PC-9 (cell line): ENCODE data around the gene ACER3. TPM values are rescaled to one million over a fixed set of nuclear protein-coding genes. Genes with fewer than 3 reads are reported as not detected.

Experiments used
- BruUV-seq: library from RNA; stranded (reverse); fragments of 400-500 nt; replicated peaks from 2 replicates; lab custom pipeline; 2021; lab: Mats Ljungman, UMichigan
- CTCF ChIA-PET: fragments of 300-600 bp; sonication (Branson Sonifier 250); formaldehyde crosslinking; loops from one replicate; lab custom pipeline; 2022; ENCODE audit warnings: antibody characterized with exemption; lab: Charles Lee
- POLR2A ChIA-PET: fragments of 300-600 bp; sonication (Branson Sonifier 250); formaldehyde crosslinking; loops from one replicate; lab custom pipeline; 2022; ENCODE audit warnings: antibody characterized with exemption; ENCODE audit not compliant: unreplicated experiment; lab: Charles Lee
- DNase-seq, 2 experiments: peaks; one replicate each; pipeline versions ENCODE4 v3.0.0 to v3.0.0-alpha.2; 2015 to 2022; ENCODE audit warnings: mixed read lengths in 1 of 2
- H2AFZ ChIP-seq: fragments of 200-600 bp; sonication (generic); 2 replicates; pipeline ENCODE4 v1.8.1; 2017; ENCODE audit warnings: antibody characterized with exemption
- H3F3A ChIP-seq: fragments of 200-600 bp; sonication (generic); 2 replicates; pipeline ENCODE4 v1.8.1; 2017; ENCODE audit warnings: antibody characterized with exemption, mild to moderate bottlenecking, low read depth; ENCODE audit not compliant: insufficient read depth
- H3K27ac ChIP-seq: fragments of 200-600 bp; sonication (generic); 2 replicates; pipeline ENCODE4 v1.6.1; 2016; ENCODE audit warnings: mixed run types
- H3K27me3 ChIP-seq: fragments of 200-600 bp; sonication (generic); 2 replicates; pipeline ENCODE4 v1.6.1; 2016; ENCODE audit warnings: low read depth, mixed run types; ENCODE audit not compliant: insufficient read depth
- H3K36me3 ChIP-seq: fragments of 200-600 bp; sonication (generic); 2 replicates; pipeline ENCODE4 v1.6.1; 2016; ENCODE audit warnings: low read depth, mixed run types
- H3K4me1 ChIP-seq: fragments of 200-600 bp; sonication (generic); replicated peaks from 2 replicates; pipeline ENCODE4 v1.6.1; 2016; ENCODE audit warnings: mixed run types; ENCODE audit not compliant: insufficient read depth
- H3K4me2 ChIP-seq: fragments of 200-600 bp; sonication (generic); 2 replicates; pipeline ENCODE4 v1.6.1; 2017; ENCODE audit warnings: mixed run types
- H3K4me3 ChIP-seq: fragments of 200-600 bp; sonication (generic); 2 replicates; pipeline ENCODE4 v1.6.1; 2016; ENCODE audit warnings: mixed run types
- H3K79me2 ChIP-seq: fragments of 200-600 bp; sonication (generic); 2 replicates; pipeline ENCODE4 v1.6.1; 2017; ENCODE audit warnings: low read depth, mixed run types
- H3K9me2 ChIP-seq: fragments of 200-600 bp; sonication (generic); 2 replicates; pipeline ENCODE4 v1.8.1; 2017; ENCODE audit warnings: mild to moderate bottlenecking; ENCODE audit not compliant: insufficient read depth
- H3K9me3 ChIP-seq: fragments of 200-600 bp; sonication (generic); 2 replicates; pipeline ENCODE4 v1.8.1; 2016; ENCODE audit warnings: low read depth; ENCODE audit not compliant: insufficient read depth
- H4K20me1 ChIP-seq: fragments of 200-600 bp; sonication (generic); 2 replicates; pipeline ENCODE4 v1.8.1; 2017; ENCODE audit not compliant: insufficient read depth
- CTCF ChIP-seq: fragments of 200-600 bp; sonication (generic); conservative IDR thresholded peaks from 2 replicates; pipeline ENCODE4 v1.6.1; 2017; ENCODE audit warnings: mixed run types, antibody characterized with exemption, mild to moderate bottlenecking, moderate library complexity
- EZH2 ChIP-seq: fragments of 200-600 bp; sonication (generic); IDR thresholded peaks from 2 replicates; pipeline ENCODE4 v1.8.0; 2017; ENCODE audit warnings: antibody characterized with exemption, low read depth
- intact Hi-C: fragments of 100-400 bp; cut with micrococcal nuclease; formaldehyde crosslinking; loops from one replicate; pipeline ENCODE4 v1.10.0; 2022; ENCODE audit not compliant: unreplicated experiment
- total RNA-seq: library from RNA; stranded (reverse); gene quantifications from 2 replicates; pipeline ENCODE4 v1.2.3, GENCODE V29; 2021

The ACER3 gene
- total RNA-seq, 1 experiment from 2014 or later: 21.3 TPM

GRCh38 chr11:76974179-76974891, 113.6 kb downstream of the ACER3 start:
- H3K4me3 ChIP-seq: no peak overlapping the region
- TF ChIP-seq EZH2 (no peak), CTCF (no peak)
- H4K20me1 ChIP-seq: no peaks in the 10 kb centered on the region
- H3K4me1 ChIP-seq: no peaks in the 10 kb centered on the region
- no peak for DNase-seq
- no peaks in the 10 kb centered on the region for H3K9me2 ChIP-seq
- no peaks in the 10 kb centered on the region for H3K79me2 ChIP-seq
- H3F3A ChIP-seq: no peaks in the 10 kb centered on the region
- no peaks in the 10 kb centered on the region for H3K27me3 ChIP-seq
- H3K9me3 ChIP-seq: no peaks in the 10 kb centered on the region; the same call in 1 of the 2 replicates
- H3K4me2 ChIP-seq: no peak overlapping the region
- H3K27ac ChIP-seq: no peak overlapping the region
- intact Hi-C loops: no loop called here
- no peak overlapping the region for H2AFZ ChIP-seq
- ChIA-PET POLR2A (no interaction called here), CTCF (no interaction called here)
- BruUV-seq: no TSS peak
- no peaks in the 10 kb centered on the region for H3K36me3 ChIP-seq

DNA sequence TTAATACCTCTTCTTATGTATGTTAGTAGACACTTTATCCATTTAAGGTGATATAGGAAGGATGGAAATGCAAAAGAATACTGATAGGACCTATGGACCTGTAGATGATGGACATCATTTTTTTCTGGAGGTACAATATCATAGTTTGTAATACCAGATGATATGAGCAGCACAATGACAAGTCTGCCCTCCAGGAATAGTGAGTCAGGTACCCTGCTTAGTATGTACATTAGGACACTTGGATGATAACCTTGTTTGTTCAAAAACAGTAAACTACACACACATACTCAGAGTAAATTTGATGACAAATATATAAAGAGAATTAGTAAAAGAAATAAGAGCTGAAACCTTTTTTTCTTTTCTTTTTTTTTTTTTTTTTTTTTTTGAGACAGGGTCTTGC, 114.8 kb downstream of the ACER3 start:
- Histone ChIP-seq H3K27ac (no peak overlapping the region), H3K9me2 (no peaks in the 10 kb centered on the region), H3K4me1 (no peaks in the 10 kb centered on the region), H3K27me3 (no peaks in the 10 kb centered on the region), H3K36me3 (no peaks in the 10 kb centered on the region), H4K20me1 (no peaks in the 10 kb centered on the region), H3K9me3 (no peaks in the 10 kb centered on the region; the same call in 1 of the 2 replicates), H2AFZ (no peak overlapping the region), H3K4me3 (no peak overlapping the region), H3F3A (no peaks in the 10 kb centered on the region; the same call in 1 of the 2 replicates), H3K79me2 (no peaks in the 10 kb centered on the region), H3K4me2 (no peak overlapping the region)
- intact Hi-C loops: no loop called here
- ChIA-PET POLR2A (no interaction called here), CTCF (interaction anchor here (0.6 kb wide), 1 partner anchor 60 kb away, joined by 3 read pairs; no protein-coding TSS in a partner anchor)
- TF ChIP-seq EZH2 (no peak), CTCF (no peak)
- BruUV-seq: no TSS peak
- DNase-seq: no peak

DNA sequence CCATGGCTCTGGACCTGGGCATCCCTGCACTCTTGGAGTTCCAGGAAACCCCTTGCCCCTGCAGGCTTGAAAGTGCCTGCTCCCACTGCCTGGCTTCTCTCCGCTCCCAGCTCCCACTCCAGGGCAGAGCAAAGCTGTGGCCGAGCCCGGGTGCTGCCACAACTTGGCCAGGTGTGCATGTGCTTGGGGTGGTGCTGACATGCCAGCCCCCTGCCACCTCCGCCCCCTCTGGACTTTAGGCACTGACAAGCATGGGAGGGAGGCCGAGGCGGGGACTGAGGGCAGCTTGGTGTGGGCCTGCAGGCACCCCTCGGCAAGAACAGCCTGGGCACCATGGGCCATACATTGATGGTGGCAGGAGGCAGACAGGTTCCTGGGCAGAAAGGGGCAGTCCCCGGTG, 117.1 kb downstream of the ACER3 start:
- no peak for DNase-seq
- Histone ChIP-seq H4K20me1 (no peaks in the 10 kb centered on the region), H3K27ac (no peak overlapping the region), H3K4me2 (no peak overlapping the region), H3K36me3 (no peaks in the 10 kb centered on the region), H3F3A (no peaks in the 10 kb centered on the region; the same call in 1 of the 2 replicates), H3K9me2 (no peaks in the 10 kb centered on the region), H2AFZ (no peak overlapping the region), H3K27me3 (no peaks in the 10 kb centered on the region), H3K4me1 (no peaks in the 10 kb centered on the region), H3K9me3 (no peaks in the 10 kb centered on the region), H3K4me3 (no peak overlapping the region), H3K79me2 (no peaks in the 10 kb centered on the region)
- TF ChIP-seq EZH2 (no peak), CTCF (no peak)
- ChIA-PET CTCF (no interaction called here), POLR2A (interaction anchor here (0.7 kb wide), 1 partner anchor 46 kb away, joined by 4 read pairs; no protein-coding TSS in a partner anchor)
- intact Hi-C loops: no loop called here
- no TSS peak for BruUV-seq
